ENCODE data around the gene CSNK1G2. TPM values are rescaled to one million over a fixed set of nuclear protein-coding genes. Genes with fewer than 3 reads are reported as not detected.

The CSNK1G2 gene
- total RNA-seq, 2 donors from 2014 or later: 33.1 to 58.6 TPM

DNA sequence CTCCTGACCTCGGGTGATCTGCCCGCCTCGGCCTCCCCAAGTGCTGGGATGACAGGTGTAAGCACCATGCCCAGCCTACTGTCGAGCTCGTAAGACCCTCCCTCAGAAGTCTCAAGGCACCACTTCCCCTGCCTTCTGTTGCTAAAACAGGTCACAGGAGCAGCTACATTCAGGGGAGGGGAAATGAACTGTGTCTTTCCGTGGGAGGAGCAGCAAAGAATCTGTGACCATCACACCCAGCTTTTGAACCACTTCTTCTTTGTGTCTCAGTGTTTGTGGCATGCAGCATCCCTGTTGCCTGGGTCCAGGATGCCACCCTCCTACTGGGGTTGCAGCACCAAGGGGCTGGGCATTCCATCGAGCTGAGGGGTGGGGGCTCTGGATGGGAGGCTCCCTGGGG is 7.7 kb upstream of the CSNK1G2 start:
- no peak for ATAC-seq
- Mint-ChIP-seq H3K27ac (no peak overlapping the region), H3K9me3 (peaks cover 0 to 10% of the 10 kb centered on the region in 2 donors), H3K36me3 (peaks cover 0 to 13% of the 10 kb centered on the region in 2 donors)
- DNase-seq (ENCODE audit: low spot score in 2 of 2): no peak

DNA sequence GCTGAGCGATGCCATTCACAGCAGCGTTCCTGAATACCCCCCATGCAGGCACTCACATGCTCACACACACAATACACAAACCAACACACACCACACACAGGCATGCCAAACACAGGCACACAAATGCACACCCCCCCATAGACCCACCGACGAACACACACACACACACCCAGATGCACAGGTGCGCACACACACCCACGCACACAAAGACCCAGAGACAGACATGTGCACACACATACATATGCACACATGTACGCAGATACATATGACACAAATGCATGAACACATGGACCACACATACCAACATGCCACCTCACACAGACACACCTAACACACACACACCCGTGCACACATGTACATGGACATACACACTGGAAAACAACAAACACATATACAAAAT is 7.0 kb upstream of the CSNK1G2 start:
- Mint-ChIP-seq H3K27ac (no peak overlapping the region), H3K36me3 (peaks cover 0 to 13% of the 10 kb centered on the region in 2 donors), H3K9me3 (peaks cover 0 to 10% of the 10 kb centered on the region in 2 donors)
- ATAC-seq: no peak
- DNase-seq (ENCODE audit: low spot score in 2 of 2): no peak

DNA sequence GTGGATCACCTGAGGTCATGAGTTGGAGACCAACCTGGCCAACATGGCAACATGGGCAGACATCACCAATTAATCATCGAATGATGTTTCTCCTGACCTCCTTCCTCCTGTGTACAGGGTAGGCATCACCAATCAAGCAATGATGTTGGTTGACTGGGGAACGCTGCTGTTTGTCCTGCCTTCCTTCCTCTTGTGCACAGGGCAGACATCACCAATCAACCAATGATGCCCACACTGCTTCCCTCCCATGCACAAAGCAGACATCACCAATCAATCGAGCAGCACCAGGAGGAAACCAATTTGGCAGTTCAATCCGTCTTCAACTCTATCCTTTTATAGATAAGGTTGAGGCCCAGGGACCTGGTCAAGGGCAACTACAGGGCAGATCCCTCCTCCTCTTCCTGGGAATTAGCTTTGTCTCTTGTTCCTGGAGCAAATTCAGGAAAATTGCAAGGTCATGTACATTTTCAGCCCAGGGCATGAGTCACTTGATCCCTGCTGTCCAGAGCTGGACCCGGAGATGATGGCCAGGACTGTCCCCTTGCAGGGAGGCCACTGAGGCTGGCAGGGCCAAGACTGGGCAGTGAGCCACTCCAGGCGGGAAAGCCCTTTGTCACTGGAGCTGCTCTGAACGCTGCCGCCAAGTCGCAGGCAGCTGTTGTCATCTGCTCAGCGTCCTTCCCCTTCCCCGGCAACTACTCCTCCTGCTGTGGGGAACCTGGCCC is 5.3 kb upstream of the CSNK1G2 start:
- no peak for DNase-seq (ENCODE audit: low spot score in 2 of 2)
- ATAC-seq: peak in 1 of 2 donors; percentile 55
- Mint-ChIP-seq H3K36me3 (peaks cover 0 to 13% of the 10 kb centered on the region in 2 donors), H3K9me3 (peaks cover 0 to 10% of the 10 kb centered on the region in 2 donors), H3K27ac (no peak overlapping the region)

DNA sequence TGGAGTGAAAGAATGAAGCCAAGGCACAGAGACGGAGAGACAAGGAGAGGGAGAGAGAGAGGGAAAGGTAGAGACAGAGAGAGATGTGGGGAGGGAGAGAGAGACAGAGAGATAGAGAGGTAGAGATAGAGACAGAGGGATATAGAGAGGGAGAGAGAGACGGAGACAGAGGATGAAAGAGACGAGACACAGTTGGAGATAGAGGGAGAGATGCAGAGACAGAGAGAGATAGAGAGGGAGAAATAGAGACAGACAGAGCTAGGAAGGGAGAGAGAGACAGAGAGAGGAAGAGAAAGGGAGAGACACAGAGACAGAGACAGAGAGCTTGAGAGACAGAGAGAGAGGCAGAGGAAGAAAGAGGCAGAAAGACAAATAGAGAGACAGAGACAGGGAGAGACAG is 4.5 kb upstream of the CSNK1G2 start:
- peaks cover 0 to 8% of the 10 kb centered on the region in 2 donors for H3K9me3 Mint-ChIP-seq
- H3K27ac Mint-ChIP-seq: no peak overlapping the region
- no peak for DNase-seq (ENCODE audit: low spot score in 2 of 2)
- H3K36me3 Mint-ChIP-seq: peaks cover 0 to 12% of the 10 kb centered on the region in 2 donors
- no peak for ATAC-seq

DNA sequence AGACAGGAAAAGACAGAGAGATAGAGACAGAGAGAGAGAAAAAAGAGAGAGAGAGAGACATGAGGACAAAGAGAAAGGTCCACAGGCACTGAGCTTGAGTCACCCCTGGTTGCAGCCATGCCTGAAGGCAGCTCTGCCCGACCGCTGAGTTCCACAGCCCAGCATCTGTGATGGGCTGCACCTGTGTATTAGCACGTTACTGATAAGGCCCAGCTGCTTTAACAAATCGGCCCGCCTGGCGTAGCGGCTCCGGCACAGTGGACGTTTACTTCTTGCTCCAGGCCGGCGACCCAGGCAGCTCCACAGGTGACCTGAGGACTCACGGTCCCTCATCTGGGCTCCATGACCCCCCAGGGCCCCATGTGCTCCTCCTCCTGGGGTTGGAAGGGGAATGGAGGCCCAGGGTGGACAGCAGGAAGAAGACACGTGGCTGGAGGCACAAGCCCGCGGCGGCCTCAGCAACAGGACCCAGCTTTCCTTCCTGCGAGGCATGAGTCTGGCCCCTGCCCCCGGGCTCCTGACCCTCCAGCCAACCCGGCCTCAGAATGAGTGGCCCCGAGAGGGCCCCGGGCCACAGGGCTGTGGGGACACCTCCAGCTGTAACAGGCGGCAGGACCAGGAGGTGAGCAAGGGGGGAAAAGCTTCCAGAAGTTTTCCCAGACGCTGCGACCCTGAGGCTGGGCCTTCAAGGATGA is 3.9 kb upstream of the CSNK1G2 start:
- Mint-ChIP-seq H3K27ac (no peak overlapping the region), H3K9me3 (peaks cover 0 to 5% of the 10 kb centered on the region in 2 donors), H3K36me3 (peaks cover 0 to 8% of the 10 kb centered on the region in 2 donors)
- ATAC-seq (no peak), DNase-seq (ENCODE audit: low spot score in 2 of 2) (no peak)

DNA sequence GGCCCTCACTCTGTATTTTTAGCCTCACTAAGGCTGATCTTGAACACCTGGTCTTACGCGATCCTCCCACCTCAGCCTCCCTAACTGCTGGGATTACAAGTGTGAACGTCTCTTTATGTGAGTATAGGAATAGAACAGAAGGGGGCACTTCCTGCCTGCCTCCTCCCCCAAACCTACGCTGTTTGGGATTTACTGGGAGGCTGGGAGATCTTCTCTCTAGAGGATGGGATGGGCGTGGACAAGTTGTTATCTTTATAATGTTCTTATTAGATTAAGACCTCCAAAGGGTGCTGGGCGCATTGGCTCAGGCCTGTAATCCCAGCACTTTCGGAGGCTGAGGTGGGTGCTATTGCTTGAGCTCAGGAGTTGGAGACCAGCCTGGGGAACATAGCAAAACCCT is 2.9 kb upstream of the CSNK1G2 start:
- Mint-ChIP-seq H3K9me3 (peaks cover 0 to 5% of the 10 kb centered on the region in 2 donors), H3K36me3 (peaks cover 0 to 17% of the 10 kb centered on the region in 2 donors), H3K27ac (no peak overlapping the region)
- DNase-seq (ENCODE audit: low spot score in 2 of 2): no peak
- no peak for ATAC-seq

DNA sequence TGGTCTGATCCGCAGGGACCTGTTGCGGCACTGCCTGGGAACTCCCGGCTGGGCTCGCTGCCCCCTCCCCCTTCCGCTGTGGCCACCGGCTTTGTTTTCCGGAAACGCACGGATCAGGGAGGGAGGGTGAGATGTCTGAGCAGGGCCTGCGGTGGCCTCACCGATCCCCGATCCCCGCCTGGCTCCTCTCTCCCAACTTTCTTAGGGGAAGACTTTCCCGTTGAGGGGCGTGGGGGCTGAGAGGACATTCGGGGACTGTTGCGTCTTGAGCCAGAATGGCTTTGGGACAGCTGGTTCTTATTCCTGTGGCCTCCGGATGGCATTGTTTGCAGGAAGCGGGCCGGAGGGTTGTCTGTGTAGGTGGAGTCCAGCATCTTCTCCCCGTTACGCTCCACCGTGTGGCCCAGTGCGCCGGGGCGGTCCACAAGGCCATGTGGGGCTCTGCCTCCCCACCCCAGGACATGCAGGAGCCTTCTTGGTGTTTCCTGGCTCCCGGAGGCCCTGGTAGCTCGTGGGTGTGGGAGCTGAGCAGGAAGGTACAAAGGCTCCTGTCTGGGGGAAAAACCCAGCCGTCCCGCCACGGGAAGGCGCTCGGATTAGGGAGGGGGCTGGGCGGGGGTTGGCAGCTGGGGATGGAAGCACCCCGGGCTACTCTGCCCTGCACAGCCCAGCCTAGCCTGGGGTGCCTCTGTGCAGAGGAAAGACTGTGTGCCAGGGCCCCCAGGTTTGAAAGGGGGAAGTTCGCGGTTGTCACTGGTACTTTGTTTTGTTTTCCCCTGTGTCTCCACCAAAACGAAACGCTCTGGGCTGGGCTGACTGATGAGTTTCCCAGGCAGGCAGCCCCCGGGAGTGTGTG is 1.3 kb downstream of the CSNK1G2 start:
- ATAC-seq: peak; percentile 52 to 67
- H3K27ac Mint-ChIP-seq: peak overlapping the region; percentile 85 to 88
- peaks cover 0 to 9% of the 10 kb centered on the region in 2 donors for H3K36me3 Mint-ChIP-seq
- no peaks in the 10 kb centered on the region for H3K9me3 Mint-ChIP-seq
- DNase-seq (ENCODE audit: low spot score in 2 of 2): peak; percentile 72 to 84

DNA sequence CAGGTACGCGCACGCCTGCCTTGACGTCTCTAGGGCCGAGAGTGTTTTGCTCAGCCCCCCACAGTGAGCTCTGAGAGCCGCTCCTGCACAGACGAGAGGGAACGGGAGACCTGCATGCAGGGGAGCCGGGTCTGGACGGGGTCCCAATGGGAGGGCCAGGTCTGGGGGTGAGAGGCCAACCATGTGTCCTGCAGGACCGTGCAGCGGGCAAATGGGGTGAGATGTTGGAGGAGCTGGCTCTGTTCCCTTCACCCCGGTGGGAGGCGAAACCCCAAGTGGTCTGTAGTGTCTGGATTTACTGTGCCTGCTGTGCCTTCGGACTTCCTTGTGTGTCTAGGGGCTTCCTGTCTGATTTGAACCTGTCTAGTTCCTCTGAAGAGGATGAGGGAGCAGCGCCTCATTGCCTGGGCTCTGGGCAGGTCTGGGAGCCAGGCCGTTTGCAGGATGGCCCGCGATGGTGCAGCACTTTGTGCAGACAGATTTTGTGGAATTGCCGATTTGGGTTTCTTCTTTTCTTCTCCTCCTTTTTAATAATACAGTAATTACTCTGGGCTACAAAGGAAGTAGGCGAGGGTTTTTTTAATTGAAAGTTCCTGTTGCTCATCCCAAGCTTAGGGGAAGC is 2.1 kb downstream of the CSNK1G2 start:
- Mint-ChIP-seq H3K27ac (peak overlapping the region; percentile 84 to 88), H3K9me3 (no peaks in the 10 kb centered on the region), H3K36me3 (peaks cover 0 to 9% of the 10 kb centered on the region in 2 donors)
- ATAC-seq: no peak
- no peak for DNase-seq (ENCODE audit: low spot score in 2 of 2)

DNA sequence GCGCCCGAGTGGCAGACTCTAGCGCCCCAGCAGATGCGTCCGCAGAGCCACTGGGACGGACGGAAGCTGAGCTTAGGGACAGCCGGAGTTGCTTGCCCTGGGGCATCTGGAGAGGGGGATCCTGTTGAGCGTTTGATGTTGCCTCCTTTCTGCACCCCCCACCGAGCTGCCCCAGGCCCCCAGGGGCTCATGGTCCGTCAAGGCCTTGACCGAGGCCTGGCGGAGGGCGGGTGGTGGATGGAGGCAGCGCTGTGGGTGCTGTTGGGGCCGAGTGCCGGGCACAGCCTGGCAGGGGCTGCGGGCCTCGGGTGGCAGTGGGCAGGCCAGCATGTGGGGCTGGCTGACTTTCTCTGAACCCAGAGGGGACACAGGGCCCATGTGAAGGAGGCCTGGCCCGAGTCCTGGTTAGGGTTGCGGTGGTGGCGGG is 2.7 kb downstream of the CSNK1G2 start:
- H3K36me3 Mint-ChIP-seq: peaks cover 0 to 9% of the 10 kb centered on the region in 2 donors
- H3K27ac Mint-ChIP-seq: peak overlapping the region; percentile 84 to 88
- DNase-seq (ENCODE audit: low spot score in 2 of 2): no peak
- no peaks in the 10 kb centered on the region for H3K9me3 Mint-ChIP-seq
- no peak for ATAC-seq

DNA sequence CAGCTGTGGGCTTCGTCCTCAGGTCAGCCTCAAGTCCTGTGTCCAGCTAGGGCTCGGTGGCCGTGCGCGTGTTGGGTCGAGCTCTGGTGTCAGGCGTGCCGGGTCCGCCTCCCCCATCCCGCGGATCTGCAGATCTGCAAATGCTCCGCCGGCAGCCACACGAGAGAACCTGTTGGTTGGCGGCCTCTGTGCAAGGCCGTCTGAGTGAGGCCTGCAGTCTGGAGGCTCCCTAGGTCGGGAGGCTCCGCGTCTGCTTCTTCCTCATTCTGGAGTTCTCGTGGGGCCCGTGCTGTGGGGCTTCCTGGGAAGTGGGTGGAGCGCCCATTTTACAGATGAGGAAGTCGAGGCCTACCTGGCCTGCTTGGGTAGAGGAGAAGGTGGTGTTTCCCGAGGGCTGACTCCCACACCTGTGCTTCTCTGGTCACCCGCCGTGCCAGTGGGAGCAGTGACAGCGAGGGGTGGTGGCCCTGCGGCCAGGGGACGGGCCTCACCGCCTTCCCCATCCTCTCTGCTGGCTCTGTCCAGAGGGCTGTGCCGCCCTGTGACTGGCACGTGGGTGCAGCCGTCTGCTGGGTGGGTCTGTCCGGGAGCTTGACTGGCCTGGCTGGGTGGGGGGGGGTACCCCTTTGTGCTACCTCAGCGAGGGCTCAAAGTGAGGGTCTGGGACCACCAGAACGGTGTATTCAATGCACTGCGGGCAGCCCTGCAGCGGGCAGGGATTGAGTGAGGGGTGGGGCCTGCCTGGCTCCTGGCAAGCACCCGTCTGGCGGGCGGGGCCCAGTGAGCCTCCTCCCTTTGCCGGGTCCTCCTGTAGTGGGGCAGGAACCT is 3.3 kb downstream of the CSNK1G2 start:
- no peak overlapping the region for H3K27ac Mint-ChIP-seq
- ATAC-seq (no peak), DNase-seq (ENCODE audit: low spot score in 2 of 2) (no peak)
- H3K9me3 Mint-ChIP-seq: no peaks in the 10 kb centered on the region
- peaks cover 0 to 9% of the 10 kb centered on the region in 2 donors for H3K36me3 Mint-ChIP-seq

DNA sequence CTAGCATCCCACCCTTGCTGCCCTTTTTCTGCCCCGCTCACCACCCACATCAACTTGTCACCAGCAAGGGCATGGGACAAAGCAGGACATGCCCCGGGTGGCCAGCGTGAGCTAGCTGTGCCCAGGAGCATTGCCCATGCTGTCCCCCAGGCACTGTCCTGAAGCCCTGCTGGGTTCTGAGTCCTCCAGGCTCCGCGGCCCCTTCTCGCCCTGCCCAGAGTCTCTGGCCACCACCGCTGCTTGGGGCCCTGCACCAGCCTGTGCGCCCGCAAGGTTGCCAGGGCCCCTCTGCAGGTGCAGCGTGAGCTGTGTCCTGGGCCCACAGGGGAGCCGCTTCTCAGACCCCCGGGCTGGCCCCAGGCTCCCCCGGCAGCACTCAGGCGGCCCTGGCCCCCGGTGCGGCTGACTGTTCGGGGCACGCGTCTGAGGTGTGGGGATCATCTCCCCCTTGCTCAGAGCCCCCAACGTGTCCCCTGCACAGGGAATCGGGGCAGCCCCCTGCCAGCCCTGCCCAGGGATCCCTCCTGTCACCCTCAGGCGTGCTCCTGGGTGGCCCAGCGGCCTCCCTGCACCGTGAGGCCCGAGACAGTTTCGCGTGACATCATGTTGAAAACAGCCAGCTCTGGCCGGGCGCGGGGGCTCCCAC is 4.1 kb downstream of the CSNK1G2 start:
- Mint-ChIP-seq H3K27ac (no peak overlapping the region), H3K36me3 (peaks cover 0 to 9% of the 10 kb centered on the region in 2 donors), H3K9me3 (no peaks in the 10 kb centered on the region)
- ATAC-seq: no peak
- no peak for DNase-seq (ENCODE audit: low spot score in 2 of 2)

DNA sequence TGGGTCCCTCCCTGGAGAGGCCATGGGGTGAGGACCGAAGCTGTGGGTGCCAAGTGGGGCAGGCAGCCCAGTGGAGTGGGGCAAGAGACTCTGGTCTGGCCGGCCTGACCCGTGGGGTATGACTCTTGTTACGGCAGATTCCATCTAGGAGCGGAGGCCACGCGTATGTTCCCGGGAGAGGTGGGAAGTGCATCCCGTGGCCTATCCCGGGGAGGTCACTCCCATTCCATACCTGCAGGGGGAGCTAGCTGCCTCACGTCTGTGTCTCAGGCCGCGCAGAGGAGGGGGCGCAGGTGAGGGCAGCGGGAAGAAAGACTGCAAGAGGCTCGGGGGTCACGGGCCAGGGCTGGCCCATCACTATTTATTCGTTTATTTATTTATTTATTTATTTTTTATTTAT is 4.9 kb downstream of the CSNK1G2 start:
- ATAC-seq (no peak), DNase-seq (ENCODE audit: low spot score in 2 of 2) (peak in 1 of 2 donors; percentile 31)
- no peak overlapping the region for H3K27ac Mint-ChIP-seq
- H3K9me3 Mint-ChIP-seq: no peaks in the 10 kb centered on the region
- peaks cover 0 to 9% of the 10 kb centered on the region in 2 donors for H3K36me3 Mint-ChIP-seq

DNA sequence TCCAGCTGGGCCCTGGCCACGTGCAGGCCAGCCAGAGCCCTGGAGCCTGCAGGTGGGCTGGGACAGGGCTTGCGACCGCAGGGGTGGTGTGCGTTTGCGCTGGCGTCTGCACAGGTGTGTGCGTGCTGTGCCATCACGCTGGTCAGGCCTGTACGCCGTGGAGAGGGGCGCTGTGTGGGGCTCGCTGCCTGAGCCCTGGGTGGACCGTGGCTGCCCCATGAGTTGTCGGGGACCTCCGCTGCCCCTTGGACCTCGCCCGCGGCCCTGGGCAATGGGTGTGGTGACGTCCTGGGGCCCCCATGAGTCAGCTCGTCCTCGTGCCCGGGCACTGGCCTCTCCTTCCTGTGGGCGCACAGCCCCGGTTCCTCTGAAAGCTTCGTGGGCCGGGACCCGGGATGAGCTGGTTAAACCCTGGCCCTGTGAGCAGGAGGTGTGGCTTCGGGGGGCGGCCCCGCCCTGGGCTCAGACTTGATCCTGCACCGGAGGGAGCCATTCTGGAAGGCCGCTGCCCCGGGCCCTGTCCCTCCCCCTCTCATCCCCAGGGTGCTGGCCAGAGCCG is 6.8 kb downstream of the CSNK1G2 start:
- Mint-ChIP-seq H3K9me3 (no peaks in the 10 kb centered on the region), H3K27ac (no peak overlapping the region), H3K36me3 (peaks cover 0 to 2% of the 10 kb centered on the region in 2 donors)
- ATAC-seq: no peak
- DNase-seq (ENCODE audit: low spot score in 2 of 2): no peak

DNA sequence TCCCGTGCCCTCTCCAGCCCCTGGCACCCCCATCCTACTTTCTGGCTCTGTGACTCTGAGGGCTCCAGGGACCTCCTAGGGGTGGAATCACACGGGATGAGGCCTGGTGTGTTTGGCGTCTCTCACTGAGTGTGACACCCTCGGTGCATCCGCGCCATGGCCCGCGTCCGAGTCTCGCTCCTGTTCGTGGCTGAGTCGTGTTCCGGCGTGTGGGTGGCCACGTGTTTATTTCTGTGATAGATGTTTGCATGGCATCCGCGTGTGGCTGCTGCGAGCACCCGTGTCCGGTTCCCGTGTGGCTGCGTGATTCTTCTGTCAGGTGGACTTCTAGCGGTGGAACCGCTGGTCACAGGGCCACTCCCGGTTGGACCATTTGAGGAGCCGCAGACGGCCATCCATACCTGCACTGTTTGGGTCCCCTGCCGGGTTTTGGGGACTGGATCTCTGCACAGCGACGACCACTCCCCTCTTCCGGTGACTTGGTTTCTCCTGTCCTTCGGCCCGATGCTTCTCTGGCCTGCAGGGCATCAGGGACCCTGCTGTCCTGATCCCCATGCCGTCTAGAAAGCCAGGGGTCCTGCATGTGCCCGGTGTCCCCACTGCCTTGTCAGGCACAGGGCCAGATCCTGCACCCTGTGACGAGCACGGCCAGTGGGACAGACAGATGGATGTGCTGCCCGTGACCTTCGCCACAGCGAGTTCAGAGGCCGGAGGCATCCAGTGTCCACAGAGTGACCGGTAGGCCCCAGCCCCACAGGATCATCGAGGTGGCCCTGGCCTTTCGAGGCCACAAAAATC is 8.5 kb downstream of the CSNK1G2 start:
- Mint-ChIP-seq H3K36me3 (no peaks in the 10 kb centered on the region), H3K9me3 (no peaks in the 10 kb centered on the region), H3K27ac (peak overlapping the region in 1 of 2 donors; percentile 50)
- DNase-seq (ENCODE audit: low spot score in 2 of 2) (no peak), ATAC-seq (no peak)
